GM10266 (cell line): ENCODE measurements around the gene DCC.

Source experiments
- DNase-seq: peaks from one replicate; pipeline ENCODE4 v3.0.0; 2012; ENCODE audit errors: extremely low spot score
- TF ChIP-seq, protein P1 (sequence below): IDR thresholded peaks from 2 replicates; pipeline ENCODE4 v1.5.1; 2012; ENCODE audit warnings: mild to moderate bottlenecking, low read depth; ENCODE audit not compliant: control insufficient read depth, insufficient read depth; ENCODE audit errors: missing control alignments

DCC gene

DNA sequence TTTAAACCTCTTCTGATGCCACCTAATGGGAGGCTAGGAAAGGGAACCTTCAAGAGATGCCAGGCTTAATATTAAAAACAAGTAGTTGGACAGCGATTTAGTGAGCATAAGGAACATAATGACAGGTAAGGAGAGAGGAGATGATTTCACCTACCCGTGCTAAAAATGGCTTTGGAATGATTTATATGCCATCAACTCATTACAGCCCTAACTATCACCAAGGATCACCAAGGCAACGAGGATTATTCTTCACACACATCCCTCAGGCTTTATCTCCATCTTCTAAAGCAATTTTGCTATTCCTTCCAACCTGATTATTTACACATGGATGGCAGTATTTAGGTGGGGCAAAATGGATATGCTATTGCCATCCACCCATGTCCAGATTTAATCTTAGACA, 237.8 kb downstream of the DCC start:
- no peak for DNase-seq
- TF ChIP-seq, protein P1, sequence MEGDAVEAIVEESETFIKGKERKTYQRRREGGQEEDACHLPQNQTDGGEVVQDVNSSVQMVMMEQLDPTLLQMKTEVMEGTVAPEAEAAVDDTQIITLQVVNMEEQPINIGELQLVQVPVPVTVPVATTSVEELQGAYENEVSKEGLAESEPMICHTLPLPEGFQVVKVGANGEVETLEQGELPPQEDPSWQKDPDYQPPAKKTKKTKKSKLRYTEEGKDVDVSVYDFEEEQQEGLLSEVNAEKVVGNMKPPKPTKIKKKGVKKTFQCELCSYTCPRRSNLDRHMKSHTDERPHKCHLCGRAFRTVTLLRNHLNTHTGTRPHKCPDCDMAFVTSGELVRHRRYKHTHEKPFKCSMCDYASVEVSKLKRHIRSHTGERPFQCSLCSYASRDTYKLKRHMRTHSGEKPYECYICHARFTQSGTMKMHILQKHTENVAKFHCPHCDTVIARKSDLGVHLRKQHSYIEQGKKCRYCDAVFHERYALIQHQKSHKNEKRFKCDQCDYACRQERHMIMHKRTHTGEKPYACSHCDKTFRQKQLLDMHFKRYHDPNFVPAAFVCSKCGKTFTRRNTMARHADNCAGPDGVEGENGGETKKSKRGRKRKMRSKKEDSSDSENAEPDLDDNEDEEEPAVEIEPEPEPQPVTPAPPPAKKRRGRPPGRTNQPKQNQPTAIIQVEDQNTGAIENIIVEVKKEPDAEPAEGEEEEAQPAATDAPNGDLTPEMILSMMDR, result no peak

DNA sequence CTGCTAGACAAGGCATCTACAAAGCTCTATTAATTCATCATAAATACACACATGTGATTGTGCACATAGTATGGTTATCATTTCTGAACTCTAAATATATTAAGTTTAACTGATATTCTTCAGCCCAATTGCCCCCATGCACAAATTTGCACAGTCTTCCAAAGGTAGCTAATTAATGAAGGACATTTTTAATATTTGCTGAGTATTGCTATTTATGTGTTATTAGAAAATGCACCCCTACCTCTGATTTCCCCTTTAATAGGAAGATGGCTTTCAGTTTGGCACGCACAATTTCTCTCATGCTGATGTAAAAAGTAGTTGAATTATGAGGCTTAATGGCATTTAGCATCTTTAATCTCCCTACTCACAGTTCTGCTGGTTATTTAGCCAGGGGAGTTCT, 242.1 kb downstream of the DCC start:
- TF ChIP-seq, protein P1, result no peak
- DNase-seq, result no peak

DNA sequence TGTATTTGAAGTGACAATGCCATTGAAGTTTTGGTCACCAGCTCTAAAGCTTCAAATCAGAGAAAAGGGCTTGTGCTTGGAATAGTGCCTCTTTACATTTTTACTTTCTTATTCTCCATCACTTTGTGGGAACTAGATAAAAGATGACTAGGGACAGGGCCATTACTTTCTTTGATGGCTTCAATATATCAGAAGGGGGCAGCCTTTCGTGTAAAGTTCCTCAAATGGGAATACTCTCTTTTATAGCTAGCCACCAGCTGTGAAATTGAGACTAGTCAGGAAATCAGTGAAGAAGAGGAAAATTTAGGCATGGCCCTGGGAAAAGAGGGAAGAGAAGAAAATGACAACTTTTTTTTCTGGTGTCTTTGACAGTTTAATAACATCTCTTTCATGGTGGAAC, 242.5 kb downstream of the DCC start:
- TF ChIP-seq, protein P1, result no peak

GRCh38 chr18:52588931-52589330, 248.9 kb downstream of the DCC start:
- TF ChIP-seq, protein P1, result no peak
- DNase-seq, result no peak

More for the DNA sequence above, 242.5 kb downstream of the DCC start:
- DNase-seq, result no peak

GRCh38 chr18:52596748-52597435, 256.9 kb downstream of the DCC start:
- TF ChIP-seq, protein P1, result no peak
- no peak for DNase-seq

DNA sequence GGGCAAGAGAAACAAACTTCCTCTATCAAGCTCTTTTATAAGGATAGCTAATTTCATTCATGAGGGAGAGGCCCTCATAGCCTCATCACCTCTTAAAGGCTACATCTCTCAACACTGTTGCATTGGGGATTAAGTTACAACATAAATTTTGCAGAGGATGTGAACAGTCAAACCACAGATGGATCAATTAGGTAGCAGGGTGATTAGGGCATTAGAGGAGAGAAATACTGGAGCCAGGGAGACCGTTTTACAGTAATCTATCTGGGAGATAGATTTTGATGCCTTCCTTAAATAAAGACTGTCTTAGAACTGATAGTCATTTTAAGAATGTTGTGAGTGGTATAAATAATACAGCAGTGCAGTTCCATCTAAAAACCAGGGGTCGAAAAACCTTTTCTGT, 258.9 kb downstream of the DCC start:
- TF ChIP-seq, protein P1, result no peak
- no peak for DNase-seq

GRCh38 chr18:52602820-52603219, 262.8 kb downstream of the DCC start:
- no peak for DNase-seq

More at GRCh38 chr18:52602820-52603219, 262.8 kb downstream of the DCC start:
- TF ChIP-seq, protein P1, result no peak
